Fibroblast of pulmonary artery (primary cell): ENCODE measurements around the gene USP12.

Experiments
- DNase-seq: peaks from one replicate; pipeline ENCODE4 v3.0.0-alpha.2; 2010; ENCODE audit warnings: low read depth
- H3K4me3 ChIP-seq: replicated peaks from 2 replicates; pipeline ENCODE4 v1.5.1; 2011; ENCODE audit warnings: low read depth, mild to moderate bottlenecking, control low read depth, low read length, moderate library complexity
- CTCF ChIP-seq: IDR thresholded peaks from 2 replicates; pipeline ENCODE4 v1.5.1; 2011; ENCODE audit warnings: mild to moderate bottlenecking, control low read depth, low read length, inconsistent platforms; ENCODE audit errors: missing control alignments

Gene USP12

DNA sequence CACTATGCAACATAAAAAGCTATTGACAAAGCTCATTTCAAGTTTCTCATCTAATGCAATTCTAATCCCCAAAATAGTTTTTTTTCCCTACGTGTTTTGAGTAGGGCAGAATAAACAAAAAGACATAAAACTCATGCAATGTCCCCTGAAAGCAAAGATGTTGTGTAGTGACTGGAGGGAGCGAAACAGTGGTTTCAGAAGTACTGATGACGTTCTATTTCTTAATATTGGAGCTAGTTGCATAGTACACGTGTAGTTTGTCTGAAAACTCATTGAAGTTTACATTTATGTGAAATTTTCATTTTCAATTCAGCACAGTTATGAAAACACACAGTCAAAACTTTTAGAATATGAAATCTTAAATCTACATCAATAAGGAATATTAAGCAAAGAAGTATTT lies 31.6 kb downstream of the USP12 start:
- DNase-seq = no peak
- no peak overlapping the region for H3K4me3 ChIP-seq
- no peak for TF ChIP-seq CTCF

GRCh38 chr13:27139565-27139964 lies 32.0 kb downstream of the USP12 start:
- TF ChIP-seq CTCF = no peak
- no peak overlapping the region for H3K4me3 ChIP-seq
- no peak for DNase-seq

- TF ChIP-seq CTCF = no peak
- no peak for DNase-seq
- H3K4me3 ChIP-seq = no peak overlapping the region
Observed at GRCh38 chr13:27138457-27139093, 33.0 kb downstream of the USP12 start.

DNA sequence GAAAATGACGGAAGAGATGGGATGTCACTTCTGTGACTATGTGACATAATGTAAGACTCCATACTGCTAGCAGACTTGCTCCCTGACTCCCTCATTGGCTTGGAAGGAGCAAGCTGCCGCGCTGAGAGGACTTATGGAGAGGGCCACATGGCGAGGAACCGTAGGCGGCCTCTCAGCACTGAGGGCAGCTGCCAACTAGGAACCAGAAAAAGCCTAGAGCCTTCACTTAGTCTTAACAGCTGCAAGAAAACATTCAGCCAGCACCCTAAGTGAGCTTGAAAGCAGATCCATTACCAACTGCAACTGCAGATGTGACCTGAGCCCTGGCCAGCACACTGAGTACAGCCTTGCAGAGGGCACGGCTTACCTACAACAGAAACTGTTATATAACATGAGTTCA lies 33.9 kb downstream of the USP12 start:
- no peak for TF ChIP-seq CTCF
- H3K4me3 ChIP-seq = no peak overlapping the region
- DNase-seq = no peak

GRCh38 chr13:27135023-27135422 lies 36.6 kb downstream of the USP12 start:
- H3K4me3 ChIP-seq = no peak overlapping the region
- no peak for TF ChIP-seq CTCF
- no peak for DNase-seq

- no peak for TF ChIP-seq CTCF
- H3K4me3 ChIP-seq = no peak overlapping the region
- no peak for DNase-seq
Observed at GRCh38 chr13:27133889-27134288, 37.7 kb downstream of the USP12 start.

- DNase-seq = no peak
- TF ChIP-seq CTCF = no peak
Observed at GRCh38 chr13:27132538-27132937, 39.1 kb downstream of the USP12 start.

More at GRCh38 chr13:27132538-27132937, 39.1 kb downstream of the USP12 start:
- no peak overlapping the region for H3K4me3 ChIP-seq
